Rectal smooth muscle tissue (tissue), 1 donor: ENCODE measurements around the gene SPI1.

Experiments used
- H3K27ac ChIP-seq: one replicate; pipeline ENCODE4 v1.7.0; 2013; ENCODE audit warnings: low read depth, low read length, inconsistent platforms
- H3K27me3 ChIP-seq: one replicate; pipeline ENCODE4 v1.7.0; 2013; ENCODE audit warnings: low read length; ENCODE audit not compliant: control insufficient read depth, insufficient read depth
- H3K36me3 ChIP-seq: one replicate; pipeline ENCODE4 v1.7.0; 2013; ENCODE audit warnings: low read length; ENCODE audit not compliant: control insufficient read depth, insufficient read depth
- H3K4me1 ChIP-seq: one replicate; pipeline ENCODE4 v1.7.0; 2013; ENCODE audit warnings: low read length; ENCODE audit not compliant: control insufficient read depth, insufficient read depth
- H3K4me3 ChIP-seq: one replicate; pipeline ENCODE4 v1.7.0; 2013; ENCODE audit warnings: low read length
- H3K9ac ChIP-seq: one replicate; pipeline ENCODE4 v1.7.0; 2013; ENCODE audit warnings: low read length

Gene SPI1

DNA sequence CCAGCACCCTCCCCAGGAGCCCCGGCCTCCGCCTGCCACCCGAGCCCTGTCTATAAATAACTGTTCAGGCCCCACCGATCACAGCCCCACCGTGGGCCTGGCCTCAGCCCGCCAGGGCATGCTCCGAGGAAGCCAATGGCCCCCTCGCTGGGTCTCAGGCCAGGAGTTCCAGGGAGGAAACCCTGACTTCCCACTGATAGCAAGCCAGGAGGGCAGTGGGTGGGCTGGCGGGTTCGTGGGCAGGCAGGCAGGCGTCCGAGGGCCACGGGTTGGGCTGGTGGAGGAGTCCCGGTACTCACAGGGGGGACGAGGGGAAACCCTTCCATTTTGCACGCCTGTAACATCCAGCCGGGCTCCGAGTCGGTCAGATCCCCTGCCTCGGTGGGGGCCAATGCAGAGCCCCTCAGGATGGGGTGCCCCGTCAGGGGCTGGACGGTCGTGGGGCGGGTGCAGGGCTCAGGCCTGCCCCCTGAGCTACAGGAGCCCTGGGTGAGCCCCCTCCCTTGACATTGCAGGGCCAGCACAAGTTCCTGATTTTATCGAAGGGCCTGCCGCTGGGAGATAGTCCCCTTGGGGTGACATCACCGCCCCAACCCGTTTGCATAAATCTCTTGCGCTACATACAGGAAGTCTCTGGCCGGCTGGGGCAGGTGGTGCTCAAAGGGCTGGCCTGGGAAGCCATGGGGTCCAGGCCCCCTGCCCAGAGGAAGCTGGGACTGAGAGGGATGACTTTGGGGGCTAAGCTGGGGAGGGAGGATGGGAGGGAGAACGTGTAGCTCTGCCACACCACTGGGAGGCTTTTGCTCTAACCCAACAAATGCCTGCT, at the start of gene SPI1:
Gene SPI1, minus strand, starts transcription at position 538 of the 826 bp plus-strand sequence. Its CDS starts 194 bp downstream, at position 344.
- Histone ChIP-seq H3K4me3 (peak within 1 kb of the TSS; percentile 32), H3K36me3 (no peaks in the 10 kb centered on the region), H3K9ac (no peak within 1 kb of the TSS), H3K27me3 (no peaks in the 10 kb centered on the region), H3K27ac (no peak within 1 kb of the TSS), H3K4me1 (no peaks in the 10 kb centered on the region)

DNA sequence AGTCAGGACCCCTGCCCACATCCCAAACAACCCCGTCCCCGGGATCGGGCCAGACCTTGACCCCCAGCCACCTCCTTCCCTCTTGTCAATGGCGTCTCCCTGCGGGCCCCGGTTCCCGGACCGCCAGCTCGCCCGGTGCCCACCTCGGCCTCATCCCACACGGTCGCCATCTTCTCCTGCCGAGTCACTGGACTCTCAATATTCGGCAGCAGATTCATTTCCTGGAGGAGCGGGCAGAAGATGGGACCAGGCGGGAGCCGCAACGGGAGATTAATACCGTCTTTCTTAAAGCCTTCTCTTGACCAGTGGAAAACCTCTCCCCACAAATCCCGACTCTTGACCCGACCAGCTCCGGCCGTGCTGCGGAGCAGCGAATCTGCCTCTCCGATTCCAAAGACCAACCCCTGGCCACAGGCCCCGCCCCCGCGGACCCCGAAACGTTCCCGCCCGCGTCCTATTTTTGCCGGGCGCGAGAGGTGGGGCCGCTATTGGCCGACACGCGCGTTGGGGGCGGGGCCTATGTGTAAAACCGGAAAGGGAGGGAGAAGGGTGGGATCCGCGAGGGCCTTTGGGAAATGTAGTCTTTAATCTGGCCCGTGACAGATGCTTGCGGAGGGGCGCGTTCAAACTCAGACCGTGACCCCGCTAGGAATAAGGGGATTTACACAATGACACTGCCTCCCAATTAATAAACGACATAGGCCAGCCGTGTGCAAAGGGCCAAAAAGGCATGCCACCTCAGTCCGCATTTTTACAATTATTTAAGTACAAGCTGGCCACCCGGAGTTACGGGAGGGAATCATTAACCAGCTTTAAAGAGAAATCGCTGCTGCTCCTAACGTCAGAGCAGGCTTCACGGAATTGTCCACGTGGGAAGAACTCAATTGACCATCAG, 48.0 kb upstream of the SPI1 start, which contains the start of gene PSMC3:
Gene PSMC3, minus strand, starts transcription at position 378 of the 895 bp plus-strand sequence. Its CDS starts 160 bp downstream, at position 218.
- Histone ChIP-seq H3K4me3 (peak within 1 kb of the TSS; percentile 97), H3K27me3 (no peaks in the 10 kb centered on the region), H3K4me1 (peaks cover 11% of the 10 kb centered on the region), H3K36me3 (peaks cover 21% of the 10 kb centered on the region), H3K27ac (peak within 1 kb of the TSS; percentile 95), H3K9ac (peak within 1 kb of the TSS; percentile 93)

DNA sequence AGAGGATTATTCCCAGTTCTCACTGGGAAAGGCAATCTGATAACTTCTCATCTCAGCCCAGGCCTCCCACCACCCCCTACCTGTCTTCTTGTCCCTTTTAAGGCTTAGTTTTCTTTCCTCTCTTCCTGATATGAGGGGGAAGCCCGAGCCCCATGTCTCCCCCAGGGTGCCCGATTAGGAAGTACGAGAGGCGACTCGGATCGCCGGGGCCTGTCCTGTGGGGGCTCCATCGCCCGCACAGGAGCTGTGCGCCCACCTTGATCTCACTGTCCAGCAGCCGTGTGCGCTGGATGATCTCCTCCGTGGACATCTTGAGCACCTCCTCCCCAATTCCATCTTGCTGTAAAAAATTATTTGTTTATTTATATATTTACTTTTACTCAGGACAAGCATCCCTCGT, 47.3 kb upstream of the SPI1 start:
- H3K4me3 ChIP-seq, result peak overlapping the region; percentile 97
- H3K27me3 ChIP-seq, result no peaks in the 10 kb centered on the region
- peak overlapping the region; percentile 34 for H3K27ac ChIP-seq
- H3K9ac ChIP-seq, result peak overlapping the region; percentile 93
- peaks cover 11% of the 10 kb centered on the region for H3K4me1 ChIP-seq
- peaks cover 21% of the 10 kb centered on the region for H3K36me3 ChIP-seq

DNA sequence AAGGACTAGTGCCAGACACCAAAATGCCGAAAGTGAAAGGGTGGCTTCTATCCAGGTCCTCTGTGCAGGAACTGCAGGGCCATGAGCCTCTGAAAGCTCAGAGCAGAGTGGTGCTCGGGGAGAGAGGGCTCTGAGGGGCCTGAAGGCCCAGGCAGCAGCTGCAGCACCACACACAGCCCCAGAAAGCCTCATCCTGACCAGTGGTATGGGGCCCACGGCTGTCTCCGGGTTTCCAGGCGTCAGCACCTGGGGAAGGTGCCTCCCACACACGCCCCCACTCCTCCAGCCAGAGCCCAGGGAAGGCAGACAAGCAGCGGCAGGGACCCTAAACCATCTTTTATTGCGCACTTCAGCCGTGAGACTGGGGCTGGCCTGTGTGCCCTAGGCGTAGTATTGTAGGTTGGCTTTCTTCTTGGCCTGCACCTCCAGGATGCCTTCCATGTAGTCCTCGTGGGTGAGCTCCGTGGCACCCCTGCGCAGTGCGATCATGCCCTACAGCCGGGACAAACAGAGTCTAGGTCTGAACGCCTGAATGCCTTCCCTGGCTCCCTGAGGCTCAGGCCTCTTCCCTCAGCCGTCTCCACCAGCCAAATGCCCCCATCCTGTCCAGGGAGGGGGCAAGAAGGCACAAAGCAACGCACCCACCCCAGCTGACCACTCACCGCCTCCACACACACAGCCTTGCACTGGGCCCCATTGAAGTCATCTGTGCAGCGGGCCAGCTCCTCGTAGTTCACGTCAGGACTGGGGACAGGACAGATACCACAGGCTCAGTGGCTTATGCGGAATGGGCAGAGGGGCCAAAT, 40.3 kb upstream of the SPI1 start:
- Histone ChIP-seq H3K9ac (no peak overlapping the region), H3K27me3 (no peaks in the 10 kb centered on the region), H3K36me3 (peaks cover 44% of the 10 kb centered on the region), H3K4me1 (peaks cover 12% of the 10 kb centered on the region), H3K27ac (no peak overlapping the region), H3K4me3 (no peak overlapping the region)

DNA sequence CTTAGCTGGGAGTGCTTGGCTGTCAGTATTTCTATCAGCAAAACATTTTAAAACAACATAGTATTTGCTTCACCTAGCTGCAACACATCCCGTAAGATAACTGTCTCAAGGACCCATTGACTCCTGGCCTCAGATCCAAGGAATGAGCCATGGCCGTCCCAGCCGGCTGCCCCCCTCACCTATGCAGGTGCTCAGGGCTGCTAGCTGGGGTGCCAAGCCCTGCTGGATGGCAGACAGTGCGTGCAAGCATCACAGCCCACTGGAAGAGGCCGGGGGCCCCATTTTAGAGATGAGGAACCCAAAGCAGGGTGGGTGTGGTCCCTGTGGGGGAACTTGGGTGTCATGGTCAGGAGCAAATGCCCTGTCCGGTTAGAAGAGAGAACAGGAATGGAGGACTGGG, 39.4 kb upstream of the SPI1 start:
- peaks cover 39% of the 10 kb centered on the region for H3K36me3 ChIP-seq
- no peak overlapping the region for H3K27ac ChIP-seq
- H3K27me3 ChIP-seq, result no peaks in the 10 kb centered on the region
- no peak overlapping the region for H3K4me3 ChIP-seq
- no peak overlapping the region for H3K9ac ChIP-seq
- H3K4me1 ChIP-seq, result peaks cover 12% of the 10 kb centered on the region

DNA sequence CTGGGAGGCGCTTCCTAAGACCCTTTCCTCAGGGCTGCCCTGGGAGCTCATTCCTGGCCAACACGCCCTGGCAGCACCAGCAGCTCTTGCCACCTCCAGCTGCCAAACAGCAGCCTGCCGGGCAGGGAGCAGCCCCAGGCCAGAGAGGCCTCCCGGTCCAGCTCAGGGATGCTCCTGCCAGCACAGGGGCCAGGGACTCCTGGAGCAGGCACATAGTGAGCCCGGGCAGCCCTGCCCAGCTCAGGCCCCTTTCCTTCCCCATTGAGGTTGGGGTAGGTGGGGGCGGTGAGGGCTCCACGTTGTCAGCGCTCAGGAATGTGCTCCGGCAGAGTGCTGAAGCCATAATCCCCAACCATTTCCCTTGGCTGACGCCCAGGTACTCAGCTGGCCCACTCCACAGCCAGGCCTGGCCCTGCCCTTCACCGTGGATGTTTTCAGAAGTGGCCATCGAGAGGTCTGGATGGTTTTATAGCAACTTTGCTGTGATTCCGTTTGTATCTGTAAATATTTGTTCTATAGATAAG, 37.7 kb upstream of the SPI1 start:
- H3K27me3 ChIP-seq, result no peaks in the 10 kb centered on the region
- H3K4me1 ChIP-seq, result peaks cover 12% of the 10 kb centered on the region
- H3K36me3 ChIP-seq, result peaks cover 35% of the 10 kb centered on the region
- H3K4me3 ChIP-seq, result peak overlapping the region; percentile 12
- peak overlapping the region; percentile 87 for H3K27ac ChIP-seq
- H3K9ac ChIP-seq, result no peak overlapping the region

DNA sequence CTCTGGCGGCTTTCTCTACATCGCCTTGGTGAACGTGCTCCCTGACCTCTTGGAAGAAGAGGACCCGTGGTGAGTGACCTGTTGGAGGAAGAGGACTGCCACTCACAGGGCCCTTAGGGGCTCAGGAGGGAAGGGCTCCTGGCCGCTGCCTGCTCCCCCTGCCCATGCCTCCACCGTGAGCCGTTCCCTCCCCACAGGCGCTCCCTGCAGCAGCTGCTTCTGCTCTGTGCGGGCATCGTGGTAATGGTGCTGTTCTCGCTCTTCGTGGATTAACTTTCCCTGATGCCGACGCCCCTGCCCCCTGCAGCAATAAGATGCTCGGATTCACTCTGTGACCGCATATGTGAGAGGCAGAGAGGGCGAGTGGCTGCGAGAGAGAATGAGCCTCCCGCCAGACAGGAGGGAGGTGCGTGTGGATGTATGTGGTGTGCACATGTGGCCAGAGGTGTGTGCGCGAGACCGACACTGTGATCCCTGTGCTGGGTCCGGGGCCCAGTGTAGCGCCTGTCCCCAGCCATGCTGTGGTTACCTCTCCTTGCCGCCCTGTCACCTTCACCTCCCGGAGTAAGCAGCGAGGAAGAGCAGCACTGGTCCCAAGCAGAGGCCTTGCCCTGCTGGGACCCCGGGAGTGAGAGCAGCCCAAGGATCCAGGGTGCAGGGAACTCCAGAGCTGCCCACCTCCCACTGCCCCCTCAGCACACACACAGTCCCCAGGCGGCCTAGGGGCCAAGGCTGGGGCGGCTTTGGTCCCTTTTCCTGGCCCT, 36.9 kb upstream of the SPI1 start:
- Histone ChIP-seq H3K27me3 (no peaks in the 10 kb centered on the region), H3K36me3 (peaks cover 31% of the 10 kb centered on the region), H3K27ac (peak overlapping the region; percentile 87), H3K4me3 (no peak overlapping the region), H3K4me1 (peaks cover 12% of the 10 kb centered on the region), H3K9ac (no peak overlapping the region)

DNA sequence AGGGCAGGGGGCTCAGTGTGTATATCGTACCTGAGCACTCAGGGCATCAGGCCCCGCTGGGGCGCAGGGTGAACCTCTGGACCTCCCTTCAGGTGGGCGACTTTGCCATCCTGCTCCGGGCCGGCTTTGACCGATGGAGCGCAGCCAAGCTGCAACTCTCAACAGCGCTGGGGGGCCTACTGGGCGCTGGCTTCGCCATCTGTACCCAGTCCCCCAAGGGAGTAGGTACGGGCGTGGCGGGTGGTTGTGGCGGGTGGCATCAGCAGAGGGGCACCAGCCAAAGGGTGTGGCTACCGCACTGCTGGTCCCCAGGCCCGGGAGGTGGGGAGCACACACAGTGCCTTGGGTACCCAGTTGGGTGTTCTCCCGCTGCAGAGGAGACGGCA, 36.3 kb upstream of the SPI1 start:
- no peak overlapping the region for H3K27ac ChIP-seq
- peaks cover 25% of the 10 kb centered on the region for H3K36me3 ChIP-seq

DNA sequence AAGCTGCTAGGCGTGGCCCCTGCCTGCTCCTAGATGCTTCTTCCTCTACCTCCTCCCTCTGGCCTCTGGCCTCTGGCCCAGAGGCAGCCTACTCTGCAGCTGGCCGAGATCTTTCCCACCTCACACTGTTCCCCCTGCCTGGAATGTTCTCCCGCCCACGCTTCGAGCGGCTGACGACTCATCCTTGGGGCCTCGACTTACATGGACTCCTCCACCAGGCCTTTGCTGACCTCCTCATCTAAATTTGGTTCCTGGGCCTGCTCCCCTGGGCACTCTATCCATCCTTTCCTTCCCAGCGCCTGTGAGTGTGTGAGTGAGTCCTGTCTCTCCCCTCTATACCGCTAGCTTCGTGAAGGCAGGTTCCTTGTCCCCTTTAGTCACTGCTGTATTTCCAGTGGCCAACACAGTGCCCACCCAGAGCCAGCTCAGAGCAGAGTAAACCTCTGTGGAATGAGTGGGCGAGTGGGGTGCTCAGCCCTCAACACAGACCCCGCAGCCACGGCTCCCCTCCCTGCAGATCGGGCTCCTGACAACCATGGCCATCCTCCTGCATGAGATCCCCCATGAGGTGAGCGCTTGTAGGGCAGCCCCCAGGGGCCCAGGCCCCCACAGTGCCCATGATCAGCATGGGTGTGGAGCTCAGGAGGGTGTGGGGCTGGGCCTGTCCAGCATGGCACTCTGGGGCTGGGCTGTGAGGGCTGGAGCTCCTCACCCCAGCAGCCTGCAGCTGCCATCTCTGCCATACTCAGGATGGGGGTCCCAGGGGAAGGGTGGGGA, 35.7 kb upstream of the SPI1 start:
- H3K36me3 ChIP-seq, result peaks cover 21% of the 10 kb centered on the region

More for the DNA sequence above, 36.3 kb upstream of the SPI1 start:
- Histone ChIP-seq H3K27me3 (no peaks in the 10 kb centered on the region), H3K4me3 (no peak overlapping the region), H3K9ac (no peak overlapping the region), H3K4me1 (peaks cover 16% of the 10 kb centered on the region)

DNA sequence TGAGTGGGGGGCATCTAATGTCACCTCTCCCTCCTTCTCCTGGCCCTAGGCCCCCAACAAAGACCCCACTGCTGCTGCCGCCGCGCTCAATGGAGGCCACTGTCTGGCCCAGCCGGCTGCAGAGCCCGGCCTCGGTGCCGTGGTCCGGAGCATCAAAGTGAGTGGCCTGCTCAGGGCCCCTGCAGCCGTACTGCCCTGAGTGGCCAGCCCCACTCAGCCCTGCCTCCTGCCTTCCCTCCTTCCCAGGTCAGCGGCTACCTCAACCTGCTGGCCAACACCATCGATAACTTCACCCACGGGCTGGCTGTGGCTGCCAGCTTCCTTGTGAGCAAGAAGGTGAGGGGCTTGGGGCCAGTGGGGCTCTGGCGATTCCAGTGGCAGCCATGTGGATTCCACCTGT, 35.0 kb upstream of the SPI1 start:
- Histone ChIP-seq H3K9ac (no peak overlapping the region), H3K27me3 (no peaks in the 10 kb centered on the region), H3K4me3 (no peak overlapping the region), H3K4me1 (peaks cover 23% of the 10 kb centered on the region), H3K27ac (no peak overlapping the region), H3K36me3 (peaks cover 14% of the 10 kb centered on the region)

More for the DNA sequence above, 35.7 kb upstream of the SPI1 start:
- H3K27ac ChIP-seq, result peak overlapping the region; percentile 28
- H3K4me3 ChIP-seq, result no peak overlapping the region
- peaks cover 22% of the 10 kb centered on the region for H3K4me1 ChIP-seq
- no peaks in the 10 kb centered on the region for H3K27me3 ChIP-seq
- no peak overlapping the region for H3K9ac ChIP-seq
